ENCODE results near the gene C1orf159.

DNA sequence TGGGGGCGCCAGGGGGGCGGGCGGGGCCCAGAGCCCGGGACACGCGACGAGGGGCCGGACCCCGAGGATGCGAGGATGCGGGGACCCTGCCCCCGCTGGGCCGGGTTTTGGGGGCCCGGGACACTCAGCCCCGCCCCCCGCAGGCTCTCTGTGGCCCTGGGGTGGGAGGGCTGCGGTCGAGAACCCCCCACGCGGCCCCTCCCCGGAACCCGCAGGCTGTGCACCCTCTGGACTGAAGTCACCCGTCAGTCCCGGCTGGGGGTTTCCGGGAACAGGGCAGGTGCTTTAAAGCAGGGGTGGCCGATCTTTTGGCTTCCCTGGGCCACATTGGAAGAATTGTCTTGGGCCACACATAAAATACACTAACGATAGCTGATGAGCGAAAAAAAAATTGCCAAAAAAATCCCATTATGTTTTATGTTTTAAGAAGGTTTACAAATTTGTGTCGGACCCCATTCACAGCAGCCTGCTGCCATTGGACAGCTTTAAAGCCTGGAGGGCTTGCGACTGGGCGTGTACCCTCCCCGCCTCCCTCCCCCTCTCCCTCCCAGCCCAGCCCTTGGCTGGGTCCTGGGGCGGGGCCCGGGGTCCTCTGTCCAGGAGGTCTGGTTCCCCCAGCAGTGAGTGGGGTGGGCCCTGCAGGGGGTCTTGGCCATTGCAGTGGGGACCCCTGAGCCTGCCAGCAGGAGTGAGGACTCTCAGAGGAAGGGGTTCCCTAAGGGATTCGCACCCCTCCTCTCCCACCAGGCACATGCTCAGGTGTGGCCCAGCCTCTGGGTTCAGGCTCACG is 21.6 kb upstream of the C1orf159 start:
- no peak for TF ChIP-seq EZH2 (IDR thresholded peaks at IDR 0.05; ENCODE audit: borderline replicate concordance, low read depth, low read length, severe bottlenecking)
- TF ChIP-seq, protein P1, sequence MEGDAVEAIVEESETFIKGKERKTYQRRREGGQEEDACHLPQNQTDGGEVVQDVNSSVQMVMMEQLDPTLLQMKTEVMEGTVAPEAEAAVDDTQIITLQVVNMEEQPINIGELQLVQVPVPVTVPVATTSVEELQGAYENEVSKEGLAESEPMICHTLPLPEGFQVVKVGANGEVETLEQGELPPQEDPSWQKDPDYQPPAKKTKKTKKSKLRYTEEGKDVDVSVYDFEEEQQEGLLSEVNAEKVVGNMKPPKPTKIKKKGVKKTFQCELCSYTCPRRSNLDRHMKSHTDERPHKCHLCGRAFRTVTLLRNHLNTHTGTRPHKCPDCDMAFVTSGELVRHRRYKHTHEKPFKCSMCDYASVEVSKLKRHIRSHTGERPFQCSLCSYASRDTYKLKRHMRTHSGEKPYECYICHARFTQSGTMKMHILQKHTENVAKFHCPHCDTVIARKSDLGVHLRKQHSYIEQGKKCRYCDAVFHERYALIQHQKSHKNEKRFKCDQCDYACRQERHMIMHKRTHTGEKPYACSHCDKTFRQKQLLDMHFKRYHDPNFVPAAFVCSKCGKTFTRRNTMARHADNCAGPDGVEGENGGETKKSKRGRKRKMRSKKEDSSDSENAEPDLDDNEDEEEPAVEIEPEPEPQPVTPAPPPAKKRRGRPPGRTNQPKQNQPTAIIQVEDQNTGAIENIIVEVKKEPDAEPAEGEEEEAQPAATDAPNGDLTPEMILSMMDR (IDR thresholded peaks at IDR 0.05; ENCODE audit: borderline replicate concordance, extremely low read depth, low read length, poor library complexity, severe bottlenecking), result no peak

Measured in DND-41 (cell line).